ENCODE measurements around the gene KRTAP12-2.

Gene KRTAP12-2

GRCh38 chr21:44709426-44710293 lies 42.9 kb upstream of the KRTAP12-2 start:
- H3K4me3 ChIP-seq: no peak overlapping the region
- H3K27me3 ChIP-seq: peaks cover 0 to 89% of the 10 kb centered on the region in 2 donors
- H3K36me3 ChIP-seq: no peaks in the 10 kb centered on the region
- no peaks in the 10 kb centered on the region for H3K9me3 ChIP-seq
- no peak for TF ChIP-seq CTCF (IDR thresholded peaks at IDR 0.05)
- peaks cover 0 to 36% (median 9%) of the 10 kb centered on the region in 4 donors for H3K4me1 ChIP-seq
- peak in 1 of 2 donors; percentile 45 for DNase-seq
- intact Hi-C loops (cut with DNase I; ENCODE audit: low total_unique reads): no loop called here
- no peak overlapping the region for H3K27ac ChIP-seq

- Histone ChIP-seq H3K36me3 (no peaks in the 10 kb centered on the region), H3K9me3 (no peaks in the 10 kb centered on the region), H3K4me1 (peaks cover 0 to 36% (median 9%) of the 10 kb centered on the region in 4 donors), H3K4me3 (no peak overlapping the region), H3K27ac (no peak overlapping the region), H3K27me3 (peaks cover 0 to 92% of the 10 kb centered on the region in 2 donors)
- DNase-seq: peak in 1 of 2 donors; percentile 60
- intact Hi-C loops (cut with DNase I; ENCODE audit: low total_unique reads): no loop called here
- no peak for TF ChIP-seq CTCF (IDR thresholded peaks at IDR 0.05)
These were observed 42.2 kb upstream of the KRTAP12-2 start for GRCh38 chr21:44708866-44709425.

- Histone ChIP-seq H3K9me3 (no peaks in the 10 kb centered on the region), H3K4me1 (peaks cover 0 to 36% (median 9%) of the 10 kb centered on the region in 4 donors), H3K36me3 (no peaks in the 10 kb centered on the region), H3K27ac (no peak overlapping the region), H3K27me3 (peaks cover 0 to 92% of the 10 kb centered on the region in 2 donors), H3K4me3 (no peak overlapping the region)
- intact Hi-C loops (cut with DNase I; ENCODE audit: low total_unique reads): no loop called here
- TF ChIP-seq CTCF (IDR thresholded peaks at IDR 0.05): no peak
- DNase-seq: peak in 1 of 2 donors; percentile 28
These were observed 41.6 kb upstream of the KRTAP12-2 start for GRCh38 chr21:44708213-44708865.

GRCh38 chr21:44706706-44707581 lies 40.2 kb upstream of the KRTAP12-2 start:
- Histone ChIP-seq H3K9me3 (no peaks in the 10 kb centered on the region), H3K27me3 (peaks cover 0 to 92% of the 10 kb centered on the region in 2 donors), H3K4me1 (peaks cover 0 to 35% (median 9%) of the 10 kb centered on the region in 4 donors), H3K27ac (no peak overlapping the region), H3K4me3 (no peak overlapping the region), H3K36me3 (no peaks in the 10 kb centered on the region)
- peak in 1 of 2 donors; percentile 49 for DNase-seq
- no peak for TF ChIP-seq CTCF (IDR thresholded peaks at IDR 0.05)
- intact Hi-C loops (cut with DNase I; ENCODE audit: low total_unique reads): no loop called here

All from tibial artery (tissue), 4 donors.